ENCODE data around the gene DCANP1.
"Not testable (repeated sequence)": the region's sequence is repeated elsewhere in the genome, so short reads cannot be mapped to it uniquely, and the experiment has no call there.

Gene DCANP1

GRCh38 chr5:135447298-135447929, at the start of gene DCANP1:
Gene DCANP1, minus strand, starts transcription at chr5:135447348. Its CDS starts 240 bp downstream, at chr5:135447108.
- no peak for DNase-seq (ENCODE audit: low read depth in 1 of 2, low spot score in 1 of 2)

- DNase-seq (ENCODE audit: low read depth in 1 of 2, low spot score in 1 of 2), result not testable (repeated sequence)
Measured at GRCh38 chr5:135495531-135495930, 48.4 kb upstream of the DCANP1 start.

GRCh38 chr5:135494196-135494595, 47.0 kb upstream of the DCANP1 start:
- no peak for DNase-seq (ENCODE audit: low read depth in 1 of 2, low spot score in 1 of 2)

- no peak for DNase-seq (ENCODE audit: low read depth in 1 of 2, low spot score in 1 of 2)
Measured at GRCh38 chr5:135493406-135494180, 46.4 kb upstream of the DCANP1 start.

- no peak for DNase-seq (ENCODE audit: low read depth in 1 of 2, low spot score in 1 of 2)
Measured at GRCh38 chr5:135492319-135492626, 45.1 kb upstream of the DCANP1 start.

- no peak for DNase-seq (ENCODE audit: low read depth in 1 of 2, low spot score in 1 of 2)
Measured at GRCh38 chr5:135491552-135492318, 44.6 kb upstream of the DCANP1 start.

- DNase-seq (ENCODE audit: low read depth in 1 of 2, low spot score in 1 of 2), result no peak
Measured at GRCh38 chr5:135491038-135491551, 43.9 kb upstream of the DCANP1 start.

- DNase-seq (ENCODE audit: low read depth in 1 of 2, low spot score in 1 of 2), result no peak
Measured at GRCh38 chr5:135490245-135491037, 43.3 kb upstream of the DCANP1 start.

GRCh38 chr5:135489466-135490244, 42.5 kb upstream of the DCANP1 start:
- DNase-seq (ENCODE audit: low read depth in 1 of 2, low spot score in 1 of 2), result no peak

GRCh38 chr5:135488727-135489465, 41.7 kb upstream of the DCANP1 start:
- DNase-seq (ENCODE audit: low read depth in 1 of 2, low spot score in 1 of 2), result no peak

GRCh38 chr5:135487839-135488514, 40.8 kb upstream of the DCANP1 start:
- no peak for DNase-seq (ENCODE audit: low read depth in 1 of 2, low spot score in 1 of 2)

GRCh38 chr5:135487037-135487395, 39.9 kb upstream of the DCANP1 start:
- DNase-seq (ENCODE audit: low read depth in 1 of 2, low spot score in 1 of 2), result no peak

- DNase-seq (ENCODE audit: low read depth in 1 of 2, low spot score in 1 of 2), result no peak
Measured at GRCh38 chr5:135486131-135487036, 39.2 kb upstream of the DCANP1 start.

- no peak for DNase-seq (ENCODE audit: low read depth in 1 of 2, low spot score in 1 of 2)
Measured at GRCh38 chr5:135484674-135485086, 37.5 kb upstream of the DCANP1 start.

GRCh38 chr5:135483254-135483653, 36.1 kb upstream of the DCANP1 start:
- DNase-seq (ENCODE audit: low read depth in 1 of 2, low spot score in 1 of 2), result no peak

GRCh38 chr5:135482381-135482933, 35.3 kb upstream of the DCANP1 start:
- DNase-seq (ENCODE audit: low read depth in 1 of 2, low spot score in 1 of 2), result no peak

GRCh38 chr5:135481909-135482311, 34.8 kb upstream of the DCANP1 start:
- DNase-seq (ENCODE audit: low read depth in 1 of 2, low spot score in 1 of 2), result no peak

GRCh38 chr5:135481387-135481786, 34.2 kb upstream of the DCANP1 start:
- no peak for DNase-seq (ENCODE audit: low read depth in 1 of 2, low spot score in 1 of 2)

All from stimulated activated CD4-positive, alpha-beta T cell treated with anti-CD3 and anti-CD28 coated beads, Interleukin-15, amount 100 ng/mL, for 1 hour (primary cell).